Activated naive CD4-positive, alpha-beta T cell treated with anti-CD3 and anti-CD28 coated beads, Interleukin-2, amount 50 U/mL, for 24 hours (primary cell): ENCODE results near the gene USE1.

ENCODE experiments used
- H3K27ac Mint-ChIP-seq: one replicate; pipeline ENCODE4 v1.8.0; 2021; ENCODE audit warnings: mild to moderate bottlenecking, mixed read lengths
- H3K27me3 Mint-ChIP-seq: one replicate; pipeline ENCODE4 v1.8.0; 2021; ENCODE audit warnings: mixed read lengths
- H3K36me3 Mint-ChIP-seq: one replicate; pipeline ENCODE4 v1.8.0; 2021; ENCODE audit warnings: mixed read lengths
- H3K4me1 Mint-ChIP-seq: one replicate; pipeline ENCODE4 v1.8.0; 2021; ENCODE audit warnings: mixed read lengths
- H3K4me3 Mint-ChIP-seq: one replicate; pipeline ENCODE4 v1.8.0; 2021; ENCODE audit warnings: mild to moderate bottlenecking, mixed read lengths
- H3K9me3 Mint-ChIP-seq: one replicate; pipeline ENCODE4 v1.8.0; 2021; ENCODE audit warnings: mixed read lengths

Gene USE1

GRCh38 chr19:17240062-17240752 is 25.1 kb downstream of the USE1 start:
- Mint-ChIP-seq H3K36me3 (no peaks in the 10 kb centered on the region), H3K27ac (no peak overlapping the region), H3K27me3 (no peaks in the 10 kb centered on the region), H3K4me3 (no peak overlapping the region), H3K9me3 (no peaks in the 10 kb centered on the region), H3K4me1 (peaks cover 3% of the 10 kb centered on the region)

- Mint-ChIP-seq H3K4me1 (peaks cover 3% of the 10 kb centered on the region), H3K36me3 (no peaks in the 10 kb centered on the region), H3K9me3 (no peaks in the 10 kb centered on the region), H3K27me3 (no peaks in the 10 kb centered on the region), H3K27ac (no peak overlapping the region), H3K4me3 (no peak overlapping the region)
Observed at GRCh38 chr19:17240826-17241399, 25.8 kb downstream of the USE1 start.

- H3K27ac Mint-ChIP-seq, result no peak overlapping the region
- no peak overlapping the region for H3K4me3 Mint-ChIP-seq
- H3K9me3 Mint-ChIP-seq, result no peaks in the 10 kb centered on the region
- H3K27me3 Mint-ChIP-seq, result no peaks in the 10 kb centered on the region
- no peaks in the 10 kb centered on the region for H3K36me3 Mint-ChIP-seq
- peaks cover 9% of the 10 kb centered on the region for H3K4me1 Mint-ChIP-seq
Observed at GRCh38 chr19:17242431-17243208, 27.5 kb downstream of the USE1 start.

- no peaks in the 10 kb centered on the region for H3K9me3 Mint-ChIP-seq
- no peaks in the 10 kb centered on the region for H3K36me3 Mint-ChIP-seq
- no peak overlapping the region for H3K4me3 Mint-ChIP-seq
- H3K27me3 Mint-ChIP-seq, result no peaks in the 10 kb centered on the region
- H3K4me1 Mint-ChIP-seq, result peaks cover 6% of the 10 kb centered on the region
- H3K27ac Mint-ChIP-seq, result no peak overlapping the region
Observed at GRCh38 chr19:17243211-17243829, 28.2 kb downstream of the USE1 start.

GRCh38 chr19:17243830-17244617 is 28.9 kb downstream of the USE1 start:
- H3K27ac Mint-ChIP-seq, result no peak overlapping the region
- no peaks in the 10 kb centered on the region for H3K9me3 Mint-ChIP-seq
- H3K4me1 Mint-ChIP-seq, result peaks cover 6% of the 10 kb centered on the region
- H3K4me3 Mint-ChIP-seq, result peak overlapping the region; percentile 64
- no peaks in the 10 kb centered on the region for H3K27me3 Mint-ChIP-seq
- no peaks in the 10 kb centered on the region for H3K36me3 Mint-ChIP-seq

- Mint-ChIP-seq H3K27ac (no peak overlapping the region), H3K36me3 (no peaks in the 10 kb centered on the region), H3K9me3 (no peaks in the 10 kb centered on the region), H3K27me3 (no peaks in the 10 kb centered on the region), H3K4me1 (peaks cover 6% of the 10 kb centered on the region), H3K4me3 (peak overlapping the region; percentile 64)
Observed at GRCh38 chr19:17244618-17245534, 29.7 kb downstream of the USE1 start.

GRCh38 chr19:17245535-17245984 is 30.4 kb downstream of the USE1 start, which contains the start of gene NR2F6:
Gene NR2F6, minus strand, starts transcription at chr19:17245919. Its CDS starts 699 bp downstream, at chr19:17245220.
- Mint-ChIP-seq H3K27ac (no peak within 1 kb of the TSS), H3K27me3 (no peaks in the 10 kb centered on the region), H3K36me3 (no peaks in the 10 kb centered on the region)

GRCh38 chr19:17246681-17247425 is 31.7 kb downstream of the USE1 start:
- Mint-ChIP-seq H3K27ac (peak overlapping the region; percentile 65), H3K36me3 (no peaks in the 10 kb centered on the region), H3K4me1 (peaks cover 6% of the 10 kb centered on the region), H3K4me3 (peak overlapping the region; percentile 85), H3K27me3 (no peaks in the 10 kb centered on the region), H3K9me3 (no peaks in the 10 kb centered on the region)

More at GRCh38 chr19:17245535-17245984, 30.4 kb downstream of the USE1 start, which contains the start of gene NR2F6:
- Mint-ChIP-seq H3K4me1 (peaks cover 6% of the 10 kb centered on the region), H3K4me3 (peak within 1 kb of the TSS; percentile 85), H3K9me3 (no peaks in the 10 kb centered on the region)

GRCh38 chr19:17248011-17248776 is 33.0 kb downstream of the USE1 start:
- Mint-ChIP-seq H3K4me1 (peaks cover 6% of the 10 kb centered on the region), H3K4me3 (no peak overlapping the region), H3K36me3 (no peaks in the 10 kb centered on the region), H3K9me3 (no peaks in the 10 kb centered on the region), H3K27me3 (no peaks in the 10 kb centered on the region), H3K27ac (no peak overlapping the region)

GRCh38 chr19:17249887-17250548 is 34.9 kb downstream of the USE1 start:
- Mint-ChIP-seq H3K36me3 (no peaks in the 10 kb centered on the region), H3K27ac (no peak overlapping the region), H3K4me3 (no peak overlapping the region), H3K9me3 (no peaks in the 10 kb centered on the region), H3K27me3 (no peaks in the 10 kb centered on the region), H3K4me1 (peaks cover 6% of the 10 kb centered on the region)

GRCh38 chr19:17254636-17255035 is 39.5 kb downstream of the USE1 start:
- Mint-ChIP-seq H3K4me1 (no peaks in the 10 kb centered on the region), H3K27me3 (no peaks in the 10 kb centered on the region), H3K27ac (no peak overlapping the region), H3K9me3 (no peaks in the 10 kb centered on the region), H3K4me3 (no peak overlapping the region), H3K36me3 (no peaks in the 10 kb centered on the region)

GRCh38 chr19:17255150-17255621 is 40.0 kb downstream of the USE1 start:
- H3K4me3 Mint-ChIP-seq, result no peak overlapping the region
- H3K36me3 Mint-ChIP-seq, result no peaks in the 10 kb centered on the region

More at GRCh38 chr19:17255150-17255621, 40.0 kb downstream of the USE1 start:
- Mint-ChIP-seq H3K4me1 (no peaks in the 10 kb centered on the region), H3K9me3 (no peaks in the 10 kb centered on the region), H3K27ac (no peak overlapping the region), H3K27me3 (no peaks in the 10 kb centered on the region)
